ENCODE results near the gene ART5.

GRCh38 chr11:3632070-3632660, 9.6 kb downstream of the ART5 start:
- no peak for TF ChIP-seq POLR2A (IDR thresholded peaks at IDR 0.05)
- TF ChIP-seq CTCF (IDR thresholded peaks at IDR 0.05), result no peak
